Measurements from ENCODE around the gene COL12A1. TPM values are rescaled to one million over a fixed set of nuclear protein-coding genes. Genes with fewer than 3 reads are reported as not detected.

COL12A1 gene
- total RNA-seq, 4 donors from 2014 or later, result 125 to 589 (median 192) TPM

DNA sequence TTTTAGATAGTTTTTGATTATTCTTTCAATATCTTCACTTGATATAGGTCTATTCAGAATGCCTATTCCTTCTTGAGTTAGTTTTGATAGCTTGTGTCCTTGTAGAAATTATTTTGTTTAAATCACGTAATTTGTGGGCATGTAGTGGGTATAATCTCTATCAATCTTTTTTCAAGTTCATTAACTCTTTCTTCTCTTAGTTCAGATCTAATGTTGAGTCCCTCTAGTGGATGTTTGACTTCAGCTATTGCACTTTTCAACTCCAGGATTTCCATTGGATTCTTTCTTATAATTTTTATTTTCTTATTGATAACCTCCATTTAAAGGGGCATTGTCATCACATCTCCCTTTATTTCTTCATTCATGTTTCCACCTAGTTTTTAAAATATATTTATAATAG, 135.6 kb downstream of the COL12A1 start:
- DNase-seq (ENCODE audit: low spot score) (no peak), ATAC-seq (ENCODE audit: low FRiP score) (no peak)
- TF ChIP-seq, protein P1, sequence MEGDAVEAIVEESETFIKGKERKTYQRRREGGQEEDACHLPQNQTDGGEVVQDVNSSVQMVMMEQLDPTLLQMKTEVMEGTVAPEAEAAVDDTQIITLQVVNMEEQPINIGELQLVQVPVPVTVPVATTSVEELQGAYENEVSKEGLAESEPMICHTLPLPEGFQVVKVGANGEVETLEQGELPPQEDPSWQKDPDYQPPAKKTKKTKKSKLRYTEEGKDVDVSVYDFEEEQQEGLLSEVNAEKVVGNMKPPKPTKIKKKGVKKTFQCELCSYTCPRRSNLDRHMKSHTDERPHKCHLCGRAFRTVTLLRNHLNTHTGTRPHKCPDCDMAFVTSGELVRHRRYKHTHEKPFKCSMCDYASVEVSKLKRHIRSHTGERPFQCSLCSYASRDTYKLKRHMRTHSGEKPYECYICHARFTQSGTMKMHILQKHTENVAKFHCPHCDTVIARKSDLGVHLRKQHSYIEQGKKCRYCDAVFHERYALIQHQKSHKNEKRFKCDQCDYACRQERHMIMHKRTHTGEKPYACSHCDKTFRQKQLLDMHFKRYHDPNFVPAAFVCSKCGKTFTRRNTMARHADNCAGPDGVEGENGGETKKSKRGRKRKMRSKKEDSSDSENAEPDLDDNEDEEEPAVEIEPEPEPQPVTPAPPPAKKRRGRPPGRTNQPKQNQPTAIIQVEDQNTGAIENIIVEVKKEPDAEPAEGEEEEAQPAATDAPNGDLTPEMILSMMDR (IDR thresholded peaks at IDR 0.05), result no peak

DNA sequence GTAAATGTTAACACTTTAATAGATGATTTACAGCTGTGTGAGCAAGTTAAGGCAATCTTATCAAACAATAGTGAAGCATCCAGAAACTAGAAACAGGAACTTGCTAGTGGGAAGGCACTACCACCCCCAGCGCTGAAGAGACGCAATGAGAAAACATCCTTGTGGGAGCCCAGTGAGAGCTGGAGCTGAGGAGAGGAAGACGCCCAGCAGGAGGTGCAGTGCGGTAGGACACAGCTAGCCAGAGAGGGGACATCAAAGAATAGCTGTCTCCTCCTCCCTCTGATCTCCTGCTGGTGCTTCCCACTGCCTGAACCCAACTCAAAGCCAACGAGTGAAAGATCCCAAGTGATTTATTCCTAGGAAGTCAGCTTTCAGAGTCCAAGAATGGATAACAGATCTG, 140.3 kb downstream of the COL12A1 start:
- TF ChIP-seq, protein P1 (IDR thresholded peaks at IDR 0.05), result no peak
- DNase-seq (ENCODE audit: low spot score) (no peak), ATAC-seq (ENCODE audit: low FRiP score) (no peak)

DNA sequence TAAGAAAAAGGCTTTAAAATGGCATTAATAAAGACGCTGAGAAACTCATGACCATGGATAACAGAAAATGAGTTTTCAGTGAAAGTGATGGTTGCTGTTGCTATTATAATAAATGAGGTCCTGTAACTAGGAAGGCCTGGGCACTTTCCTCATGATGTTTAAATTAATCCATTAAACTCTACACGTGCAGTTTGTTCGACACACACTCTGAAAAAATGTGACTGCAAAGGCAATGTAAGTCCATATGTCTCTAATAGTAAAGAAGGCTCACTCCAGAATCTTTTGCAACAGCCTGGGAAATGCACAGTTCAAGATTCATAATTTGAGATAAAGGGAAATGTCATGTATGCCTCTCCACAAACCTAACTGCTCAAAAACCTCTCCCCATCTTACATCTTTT, 153.4 kb downstream of the COL12A1 start:
- TF ChIP-seq, protein P1 (IDR thresholded peaks at IDR 0.05), result no peak

DNA sequence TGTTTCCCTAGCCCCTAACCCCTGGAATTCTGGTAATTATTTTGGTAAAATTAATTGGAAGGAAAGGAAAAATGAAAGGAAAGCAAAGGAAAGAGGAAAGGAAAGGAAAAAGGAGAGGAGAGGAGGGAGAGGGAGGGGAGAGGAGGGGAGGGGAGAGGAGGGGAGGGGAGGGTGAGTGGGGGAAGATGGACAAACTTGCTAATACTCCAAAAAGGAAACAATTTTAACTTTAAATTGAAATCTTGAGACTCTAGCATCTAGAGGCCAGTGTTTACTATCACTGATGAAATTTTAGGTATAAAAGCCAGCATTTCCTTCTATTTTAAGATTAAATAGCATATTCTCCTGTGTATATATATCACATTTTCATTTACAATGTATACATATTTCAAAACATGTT, 156.5 kb downstream of the COL12A1 start:
- ATAC-seq (ENCODE audit: low FRiP score) (no peak), DNase-seq (ENCODE audit: low spot score) (no peak)
- TF ChIP-seq, protein P1 (IDR thresholded peaks at IDR 0.05), result no peak

More for the DNA sequence above, 153.4 kb downstream of the COL12A1 start:
- ATAC-seq (ENCODE audit: low FRiP score) (no peak), DNase-seq (ENCODE audit: low spot score) (no peak)

DNA sequence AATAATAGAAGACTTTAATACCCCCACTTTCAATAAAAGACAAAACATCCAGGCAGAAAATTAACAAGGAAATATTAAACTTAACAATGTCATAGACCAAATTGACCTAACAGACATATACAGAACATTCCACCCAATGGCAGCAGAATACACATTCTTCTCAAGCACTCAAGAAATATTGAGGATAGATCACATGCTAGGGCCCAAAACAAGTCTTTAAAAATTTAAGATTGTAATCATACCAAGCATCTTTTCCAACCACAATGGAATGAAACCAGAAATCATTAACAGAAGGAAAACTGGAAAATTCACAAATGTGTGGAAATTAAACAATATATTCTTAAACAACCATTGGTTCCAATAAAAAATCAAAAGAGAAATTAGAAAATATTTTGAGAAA, 161.0 kb downstream of the COL12A1 start:
- DNase-seq (ENCODE audit: low spot score) (no peak), ATAC-seq (ENCODE audit: low FRiP score) (no peak)
- TF ChIP-seq, protein P1 (IDR thresholded peaks at IDR 0.05), result no peak

DNA sequence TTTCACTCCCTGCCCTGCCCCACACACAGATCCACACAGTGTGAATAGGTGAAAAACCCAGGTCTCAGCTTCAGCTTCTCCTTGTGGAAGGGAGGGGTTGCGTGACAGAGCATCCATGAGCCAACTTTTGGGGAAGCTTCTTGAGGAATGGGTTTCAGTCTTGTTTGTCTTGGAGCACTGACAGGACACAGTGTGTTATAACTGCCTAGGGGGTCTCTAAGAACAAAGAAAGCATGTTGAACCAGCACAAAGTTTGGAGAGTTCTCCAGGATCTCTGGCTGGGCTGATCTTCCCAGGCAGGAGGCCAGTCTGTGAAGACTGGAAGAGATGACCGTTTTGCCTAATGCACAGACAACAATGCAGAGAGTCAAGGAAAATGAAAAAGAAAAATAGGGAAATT, 164.5 kb downstream of the COL12A1 start:
- ATAC-seq (ENCODE audit: low FRiP score), result no peak

More for the DNA sequence above, 164.5 kb downstream of the COL12A1 start:
- no peak for DNase-seq (ENCODE audit: low spot score)
- TF ChIP-seq, protein P1 (IDR thresholded peaks at IDR 0.05), result no peak

Other genes with a start within 250 kb of the COL12A1 start
- gene COX7A2, start 37.7 kb upstream of the COL12A1 start, total RNA-seq, result 100 to 1,000 TPM; 171 to 310 (median 221) TPM
- gene TMEM30A, start 78.7 kb upstream of the COL12A1 start, total RNA-seq, result 10 to 100 TPM; 45.2 to 84.3 (median 58.4) TPM

Measured in omental fat pad (tissue), 4 donors.